HepG2 (cell line): ENCODE results near the gene MDFI. TPM values are rescaled to one million over a fixed set of nuclear protein-coding genes. Genes with fewer than 3 reads are reported as not detected.

Experiments used
- ATAC-seq: fragments of 200-7000 bp; cut with Tn5 transposase; 3 replicates; pipeline ENCODE4 v1.9.1; 2020; ENCODE audit warnings: mild to moderate bottlenecking, moderate library complexity
- BruUV-seq: library from RNA; stranded (reverse); fragments of 400-500 nt; replicated peaks from 2 replicates; lab custom pipeline; 2021; lab: Mats Ljungman, UMichigan
- CTCF ChIA-PET: fragments of 300-600 bp; formaldehyde crosslinking; extraction: SDS; loops from one replicate; lab custom pipeline; 2021; ENCODE audit warnings: low total read pairs, inconsistent platforms, low intra/inter-chr PET ratio; lab: Yijun Ruan, JAX
- POLR2A ChIA-PET: fragments of 350-600 bp; sonication (Branson Sonifier 250); formaldehyde crosslinking; loops from one replicate; lab custom pipeline; 2020; ENCODE audit warnings: antibody characterized with exemption, inconsistent platforms; lab: Yijun Ruan, JAX
- DNase-seq: peaks from one replicate; pipeline ENCODE4 v3.0.0-alpha.2; 2015; ENCODE audit warnings: low spot score
- FAIRE-seq: peaks from 3 replicates; lab custom pipeline; 2011; peaks lifted over from hg19 to GRCh38; lab: Jason Lieb, UNC
- H2AFZ ChIP-seq: one replicate; pipeline ENCODE4 v1.6.1; 2011; ENCODE audit warnings: low read length, inconsistent platforms
- H3K27ac ChIP-seq: fragments of 300-600 bp; 3 replicates; pipeline ENCODE4 v1.8.0; 2011; ENCODE audit warnings: mixed run types, mild to moderate bottlenecking, mixed read lengths, low read length, inconsistent platforms; ENCODE audit not compliant: insufficient read depth; ENCODE audit errors: extremely low read length
- H3K27me3 ChIP-seq, 2 experiments: fragments of 200-600 bp in 1 of 2; 2 replicates in 1 of 2; 3 replicates in 1 of 2; pipeline versions ENCODE4 v1.6.0 to v1.8.0; 2011; ENCODE audit warnings: low read length in 2 of 2, mild to moderate bottlenecking in 2 of 2, moderate library complexity in 2 of 2, inconsistent platforms in 1 of 2; ENCODE audit not compliant: insufficient read depth in 2 of 2, control insufficient read depth in 1 of 2
- H3K36me3 ChIP-seq, 2 experiments: fragments of 200-600 bp in 1 of 2; replicated peaks in 1 of 2; 2 replicates in 1 of 2; 3 replicates in 1 of 2; pipeline versions ENCODE4 v1.5.1 to v1.8.0; 2011; ENCODE audit warnings: low read length in 2 of 2, inconsistent platforms in 1 of 2; ENCODE audit not compliant: insufficient read depth in 2 of 2, control insufficient read depth in 1 of 2
- H3K4me1 ChIP-seq: 2 replicates; pipeline ENCODE4 v1.5.1; 2012; ENCODE audit warnings: low read length, inconsistent platforms; ENCODE audit not compliant: insufficient read depth
- H3K4me2 ChIP-seq: 2 replicates; pipeline ENCODE4 v1.6.0; 2011; ENCODE audit warnings: low read depth, low read length, inconsistent platforms
- H3K4me3 ChIP-seq, 3 experiments: fragments of 200-600 bp in 1 of 3; sonication (generic), shearing (Covaris generic) in 1 of 3; replicated peaks in 1 of 3; 2 replicates each; pipeline ENCODE4 v1.5.1; 2011 to 2016; ENCODE audit warnings: low read length in 3 of 3, inconsistent platforms in 2 of 3, low read depth in 2 of 3, mild to moderate bottlenecking in 2 of 3, control low read depth in 1 of 3, mixed read lengths in 1 of 3; ENCODE audit not compliant: insufficient read depth in 1 of 3
- H3K79me2 ChIP-seq: one replicate; pipeline ENCODE4 v1.6.1; 2011; ENCODE audit warnings: low read length, inconsistent platforms; ENCODE audit not compliant: insufficient read depth
- H3K9ac ChIP-seq: 2 replicates; pipeline ENCODE4 v1.6.0; 2011; ENCODE audit warnings: mild to moderate bottlenecking, low read depth, low read length, inconsistent platforms; ENCODE audit not compliant: insufficient read depth
- H3K9me3 ChIP-seq: 2 replicates; pipeline ENCODE4 v1.5.1; 2012; ENCODE audit warnings: mild to moderate bottlenecking, low read length
- H4K20me1 ChIP-seq: 2 replicates; pipeline ENCODE4 v1.6.0; 2011; ENCODE audit warnings: inconsistent platforms, mild to moderate bottlenecking, low read length, moderate library complexity; ENCODE audit not compliant: insufficient read depth
- GLI4 ChIP-seq: sonication (generic); formaldehyde crosslinking; IDR thresholded peaks from 2 replicates; pipeline ENCODE4 v1.5.1; 2020; ENCODE audit warnings: missing genetic modification reagents, mild to moderate bottlenecking, moderate library complexity, borderline replicate concordance
- HNRNPK ChIP-seq: fragments of 200-400 bp; formaldehyde crosslinking; IDR thresholded peaks from 2 replicates; pipeline ENCODE4 v1.6.1; 2018; ENCODE audit warnings: low read length, low read depth, moderate library complexity, mild to moderate bottlenecking; ENCODE audit not compliant: poor library complexity, severe bottlenecking
- NR2F2 ChIP-seq: IDR thresholded peaks from 2 replicates; pipeline ENCODE4 v1.6.1; 2012; ENCODE audit warnings: low read depth, inconsistent platforms, borderline replicate concordance
- PATZ1 ChIP-seq: sonication (generic); formaldehyde crosslinking; IDR thresholded peaks from 2 replicates; pipeline ENCODE4 v1.4.0; 2020; ENCODE audit warnings: missing genetic modification reagents
- RAD21 ChIP-seq: fragments of 450-650 bp; formaldehyde crosslinking; IDR thresholded peaks from 2 replicates; pipeline ENCODE4 v1.5.0; 2020; ENCODE audit warnings: mild to moderate bottlenecking
- TEAD2 ChIP-seq: sonication (generic); formaldehyde crosslinking; IDR thresholded peaks from 2 replicates; pipeline ENCODE4 v1.9.0; 2021; ENCODE audit warnings: missing genetic modification reagents
- ZNF101 ChIP-seq: sonication (generic); formaldehyde crosslinking; IDR thresholded peaks from 2 replicates; pipeline ENCODE4 v1.4.0; 2020; ENCODE audit warnings: mild to moderate bottlenecking, low read depth, missing genetic modification reagents, borderline replicate concordance
- ZNF460 ChIP-seq: sonication (generic); formaldehyde crosslinking; IDR thresholded peaks from 2 replicates; pipeline ENCODE4 v1.5.1; 2020; ENCODE audit warnings: missing genetic modification reagents, mild to moderate bottlenecking, borderline replicate concordance
- ZNF552 ChIP-seq: sonication (generic); formaldehyde crosslinking; IDR thresholded peaks from 2 replicates; pipeline ENCODE4 v1.9.0; 2022; ENCODE audit warnings: missing genetic modification reagents, mild to moderate bottlenecking, borderline replicate concordance
- ZNF792 ChIP-seq: IDR thresholded peaks from 2 replicates; pipeline ENCODE4 v1.6.1; 2016
- WGBS: methylation state at CpG from one replicate; pipeline ENCODE4 v1.1.6; 2017; ENCODE audit warnings: low lambda C conversion rate; 5-methylcytosine and 5-hydroxymethylcytosine counted together
- in situ Hi-C: cut with HindIII; loops from 2 replicates; pipeline ENCODE4 v1.10.0; 2017; ENCODE audit warnings: low pct_unique_long_range_greater_than_20kb; ENCODE audit not compliant: extremely low pct_ligation_motif_present
- intact Hi-C: fragments of 100-400 bp; cut with micrococcal nuclease; formaldehyde crosslinking; loops from one replicate; pipeline ENCODE4 v1.10.0; 2022; ENCODE audit not compliant: unreplicated experiment
- polyA plus RNA-seq, 8 experiments: library from polyadenylated mRNA; depleted of rRNA in 3 of 8; stranded (reverse) in 7 of 8; unstranded in 1 of 8; fragments of >200 nt; fragmentation: Illumina TruSeq in 4 of 8; extraction: Trizol in 4 of 8; gene quantifications; 2 replicates each; pipeline versions ENCODE4 v1.2.1 to v1.2.3, GENCODE V29; 2011 to 2016; ENCODE audit warnings: low read depth in 4 of 8, missing spikeins in 1 of 8, mixed read lengths in 1 of 8; ENCODE audit not compliant: insufficient read depth in 1 of 8
- total RNA-seq, 5 experiments: library from RNA; depleted of rRNA; stranded (reverse); fragments of >200 nt; fragmentation: Illumina TruSeq; extraction: Trizol; gene quantifications; 2 replicates each; pipeline ENCODE4 v1.2.3, GENCODE V29; 2016; ENCODE audit warnings: low read depth in 1 of 5
- TF ChIP-seq, protein P1 (sequence below): sonication (generic); formaldehyde crosslinking; conservative IDR thresholded peaks from 2 replicates; pipeline ENCODE4 v1.4.0; 2020; ENCODE audit warnings: missing genetic modification reagents
- TF ChIP-seq, protein P2 (sequence below): sonication (generic); formaldehyde crosslinking; IDR thresholded peaks from one replicate; pipeline ENCODE4 v1.5.1; 2020; ENCODE audit warnings: mild to moderate bottlenecking, missing genetic modification reagents; ENCODE audit errors: not compliant biosample characterization

MDFI gene
- total and polyA plus RNA-seq, 2 of the 13 experiments (the other 11 are each of a cell fraction or from before 2014, with no cell fraction given), result 0.28 TPM; not detected in 1

DNA sequence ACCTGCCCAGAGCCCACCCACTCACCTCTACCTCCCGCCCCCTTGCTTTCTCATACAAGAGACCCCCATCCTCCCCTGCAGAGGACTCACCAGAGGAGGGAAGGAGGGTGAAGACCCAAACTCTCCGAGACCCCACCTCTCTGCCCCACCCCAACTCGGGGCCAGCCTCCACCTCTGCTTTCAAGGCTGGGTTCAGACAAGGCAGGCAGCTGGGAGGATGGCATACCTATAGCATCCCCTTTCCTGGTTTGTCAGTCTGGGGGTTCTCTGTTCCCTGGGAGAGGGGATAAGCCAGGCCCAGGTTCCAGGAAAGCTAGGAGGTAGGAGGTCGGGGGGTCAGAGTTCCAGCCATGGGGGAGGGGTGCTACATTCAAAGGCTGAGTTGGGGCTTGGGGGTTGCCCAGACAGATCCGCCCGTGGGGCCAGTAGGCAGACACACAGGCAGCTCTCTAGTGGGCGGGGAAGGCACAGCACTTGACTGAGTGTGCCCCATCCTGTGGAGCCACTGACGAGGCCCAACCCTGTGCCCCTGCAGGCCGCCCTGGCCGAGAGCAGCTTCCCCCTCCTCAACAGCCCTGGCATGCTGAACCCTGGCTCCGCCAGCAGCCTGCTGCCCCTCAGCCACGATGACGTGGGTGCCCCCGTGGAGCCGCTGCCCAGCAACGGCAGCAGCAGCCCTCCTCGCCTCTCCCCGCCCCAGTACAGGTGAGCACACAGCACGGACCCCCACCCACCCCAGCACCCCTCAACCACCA lies 40.8 kb upstream of the MDFI start:
- ATAC-seq, result peak; percentile 4; the same call in 1 of the 3 replicates
- intact Hi-C loops (no loop called here), in situ Hi-C loops (no loop called here)
- no peak for DNase-seq
- H3K4me2 ChIP-seq, result no peak overlapping the region
- no peaks in the 10 kb centered on the region for H3K79me2 ChIP-seq
- H3K9ac ChIP-seq, result no peak overlapping the region
- no peaks in the 10 kb centered on the region for H3K9me3 ChIP-seq
- no peak overlapping the region for H2AFZ ChIP-seq
- BruUV-seq, result no TSS peak
- ChIA-PET CTCF (no interaction called here), POLR2A (interaction anchor here (0.6 to 1.7 kb wide), 2 partner anchors 78 to 95 kb away, joined by 3 to 4 read pairs; no protein-coding TSS in a partner anchor)
- H3K36me3 ChIP-seq, result peaks cover 35 to 55% of the 10 kb centered on the region in 2 experiments
- no peak for FAIRE-seq
- WGBS, result 98% methylated on average over 13 of the region's 19 CpGs
- no peaks in the 10 kb centered on the region for H3K27me3 ChIP-seq
- no peak overlapping the region for H3K27ac ChIP-seq
- no peak overlapping the region for H3K4me3 ChIP-seq
- peaks cover 3% of the 10 kb centered on the region; the same call in 1 of the 2 replicates for H4K20me1 ChIP-seq
- H3K4me1 ChIP-seq, result peaks cover 1% of the 10 kb centered on the region; the same call in 1 of the 2 replicates
- TF ChIP-seq ZNF552 (CRISPR knock-in tag) (no peak), ZNF792 (CRISPR knock-in tag) (no peak), HNRNPK (peak; percentile 58), GLI4 (no peak), RAD21 (no peak), ZNF460 (CRISPR knock-in tag) (no peak), TEAD2 (no peak), PATZ1 (no peak), ZNF101 (CRISPR knock-in tag) (no peak), NR2F2 (no peak)
- TF ChIP-seq, protein P1, sequence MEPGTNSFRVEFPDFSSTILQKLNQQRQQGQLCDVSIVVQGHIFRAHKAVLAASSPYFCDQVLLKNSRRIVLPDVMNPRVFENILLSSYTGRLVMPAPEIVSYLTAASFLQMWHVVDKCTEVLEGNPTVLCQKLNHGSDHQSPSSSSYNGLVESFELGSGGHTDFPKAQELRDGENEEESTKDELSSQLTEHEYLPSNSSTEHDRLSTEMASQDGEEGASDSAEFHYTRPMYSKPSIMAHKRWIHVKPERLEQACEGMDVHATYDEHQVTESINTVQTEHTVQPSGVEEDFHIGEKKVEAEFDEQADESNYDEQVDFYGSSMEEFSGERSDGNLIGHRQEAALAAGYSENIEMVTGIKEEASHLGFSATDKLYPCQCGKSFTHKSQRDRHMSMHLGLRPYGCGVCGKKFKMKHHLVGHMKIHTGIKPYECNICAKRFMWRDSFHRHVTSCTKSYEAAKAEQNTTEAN (CRISPR knock-in tag), result no peak
- TF ChIP-seq, protein P2, sequence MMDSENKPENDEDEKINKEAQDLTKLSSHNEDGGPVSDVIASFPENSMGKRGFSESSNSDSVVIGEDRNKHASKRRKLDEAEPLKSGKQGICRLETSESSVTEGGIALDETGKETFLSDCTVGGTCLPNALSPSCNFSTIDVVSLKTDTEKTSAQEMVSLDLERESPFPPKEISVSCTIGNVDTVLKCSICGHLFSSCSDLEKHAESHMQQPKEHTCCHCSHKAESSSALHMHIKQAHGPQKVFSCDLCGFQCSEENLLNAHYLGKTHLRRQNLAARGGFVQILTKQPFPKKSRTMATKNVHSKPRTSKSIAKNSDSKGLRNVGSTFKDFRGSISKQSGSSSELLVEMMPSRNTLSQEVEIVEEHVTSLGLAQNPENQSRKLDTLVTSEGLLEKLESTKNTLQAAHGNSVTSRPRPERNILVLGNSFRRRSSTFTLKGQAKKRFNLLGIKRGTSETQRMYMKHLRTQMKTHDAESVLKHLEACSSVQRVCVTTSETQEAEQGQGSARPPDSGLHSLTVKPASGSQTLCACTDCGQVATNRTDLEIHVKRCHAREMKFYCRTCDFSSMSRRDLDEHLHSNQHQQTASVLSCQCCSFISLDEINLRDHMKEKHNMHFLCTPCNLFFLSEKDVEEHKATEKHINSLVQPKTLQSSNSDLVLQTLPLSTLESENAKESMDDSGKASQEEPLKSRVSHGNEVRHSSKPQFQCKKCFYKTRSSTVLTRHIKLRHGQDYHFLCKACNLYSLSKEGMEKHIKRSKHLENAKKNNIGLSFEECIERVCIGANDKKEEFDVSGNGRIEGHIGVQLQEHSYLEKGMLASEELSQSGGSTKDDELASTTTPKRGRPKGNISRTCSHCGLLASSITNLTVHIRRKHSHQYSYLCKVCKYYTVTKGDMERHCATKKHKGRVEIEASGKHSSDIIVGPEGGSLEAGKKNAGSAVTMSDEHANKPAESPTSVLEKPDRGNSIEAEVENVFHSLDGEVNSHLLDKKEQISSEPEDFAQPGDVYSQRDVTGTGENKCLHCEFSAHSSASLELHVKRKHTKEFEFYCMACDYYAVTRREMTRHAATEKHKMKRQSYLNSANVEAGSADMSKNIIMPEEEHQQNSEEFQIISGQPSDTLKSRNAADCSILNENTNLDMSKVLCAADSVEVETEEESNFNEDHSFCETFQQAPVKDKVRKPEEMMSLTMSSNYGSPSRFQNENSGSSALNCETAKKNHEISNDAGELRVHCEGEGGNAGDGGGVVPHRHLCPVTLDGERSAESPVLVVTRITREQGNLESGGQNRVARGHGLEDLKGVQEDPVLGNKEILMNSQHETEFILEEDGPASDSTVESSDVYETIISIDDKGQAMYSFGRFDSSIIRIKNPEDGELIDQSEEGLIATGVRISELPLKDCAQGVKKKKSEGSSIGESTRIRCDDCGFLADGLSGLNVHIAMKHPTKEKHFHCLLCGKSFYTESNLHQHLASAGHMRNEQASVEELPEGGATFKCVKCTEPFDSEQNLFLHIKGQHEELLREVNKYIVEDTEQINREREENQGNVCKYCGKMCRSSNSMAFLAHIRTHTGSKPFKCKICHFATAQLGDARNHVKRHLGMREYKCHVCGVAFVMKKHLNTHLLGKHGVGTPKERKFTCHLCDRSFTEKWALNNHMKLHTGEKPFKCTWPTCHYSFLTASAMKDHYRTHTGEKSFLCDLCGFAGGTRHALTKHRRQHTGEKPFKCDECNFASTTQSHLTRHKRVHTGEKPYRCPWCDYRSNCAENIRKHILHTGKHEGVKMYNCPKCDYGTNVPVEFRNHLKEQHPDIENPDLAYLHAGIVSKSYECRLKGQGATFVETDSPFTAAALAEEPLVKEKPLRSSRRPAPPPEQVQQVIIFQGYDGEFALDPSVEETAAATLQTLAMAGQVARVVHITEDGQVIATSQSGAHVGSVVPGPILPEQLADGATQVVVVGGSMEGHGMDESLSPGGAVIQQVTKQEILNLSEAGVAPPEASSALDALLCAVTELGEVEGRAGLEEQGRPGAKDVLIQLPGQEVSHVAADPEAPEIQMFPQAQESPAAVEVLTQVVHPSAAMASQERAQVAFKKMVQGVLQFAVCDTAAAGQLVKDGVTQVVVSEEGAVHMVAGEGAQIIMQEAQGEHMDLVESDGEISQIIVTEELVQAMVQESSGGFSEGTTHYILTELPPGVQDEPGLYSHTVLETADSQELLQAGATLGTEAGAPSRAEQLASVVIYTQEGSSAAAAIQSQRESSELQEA (CRISPR knock-in tag), result no peak
